ENCODE data around the gene OPCML.

OPCML gene

GRCh38 chr11:133516845-133517244 lies 15.5 kb downstream of the OPCML start:
- H3K4me1 ChIP-seq (ENCODE audit: control insufficient read depth, insufficient read depth, low read length), result peaks cover 8% of the 10 kb centered on the region
- no peaks in the 10 kb centered on the region for H3K36me3 ChIP-seq (ENCODE audit: control insufficient read depth, insufficient read depth, low read length)
- H3K4me3 ChIP-seq (ENCODE audit: low read depth, low read length), result no peak overlapping the region
- no peak overlapping the region for H3K9ac ChIP-seq (ENCODE audit: low read depth, low read length)
- no peaks in the 10 kb centered on the region for H3K27me3 ChIP-seq (ENCODE audit: control insufficient read depth, insufficient read depth, low read length)
- no peaks in the 10 kb centered on the region for H3K9me3 ChIP-seq (ENCODE audit: control insufficient read depth, insufficient read depth, low read length)

DNA sequence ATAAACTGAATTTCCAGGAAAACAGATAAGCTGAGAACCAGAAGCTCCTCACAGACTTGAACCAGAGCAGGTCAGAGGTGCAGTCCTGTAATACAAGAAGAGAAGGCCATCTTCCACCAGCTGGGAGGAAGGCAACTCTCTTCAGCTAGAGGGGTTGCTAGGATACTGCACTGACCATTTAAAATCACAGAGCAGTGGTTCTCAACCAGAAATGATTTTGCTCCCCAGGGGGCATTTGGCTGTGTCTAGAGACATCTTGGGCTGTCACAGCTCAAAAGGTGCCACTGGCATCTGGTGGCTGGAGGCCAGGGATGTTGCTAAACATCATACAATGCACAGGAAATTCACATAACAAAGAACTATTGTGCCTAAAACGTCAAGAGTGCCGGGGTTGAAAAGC lies 17.2 kb downstream of the OPCML start:
- no peak overlapping the region for H3K4me3 ChIP-seq (ENCODE audit: low read depth, low read length)
- H3K9me3 ChIP-seq (ENCODE audit: control insufficient read depth, insufficient read depth, low read length), result no peaks in the 10 kb centered on the region
- H3K36me3 ChIP-seq (ENCODE audit: control insufficient read depth, insufficient read depth, low read length), result no peaks in the 10 kb centered on the region
- H3K4me1 ChIP-seq (ENCODE audit: control insufficient read depth, insufficient read depth, low read length), result peaks cover 21% of the 10 kb centered on the region
- H3K27me3 ChIP-seq (ENCODE audit: control insufficient read depth, insufficient read depth, low read length), result no peaks in the 10 kb centered on the region
- no peak overlapping the region for H3K9ac ChIP-seq (ENCODE audit: low read depth, low read length)

- peaks cover 37% of the 10 kb centered on the region for H3K4me1 ChIP-seq (ENCODE audit: control insufficient read depth, insufficient read depth, low read length)
- H3K4me3 ChIP-seq (ENCODE audit: low read depth, low read length), result peak overlapping the region; percentile 10
- no peaks in the 10 kb centered on the region for H3K36me3 ChIP-seq (ENCODE audit: control insufficient read depth, insufficient read depth, low read length)
- no peaks in the 10 kb centered on the region for H3K9me3 ChIP-seq (ENCODE audit: control insufficient read depth, insufficient read depth, low read length)
- no peak overlapping the region for H3K9ac ChIP-seq (ENCODE audit: low read depth, low read length)
- no peaks in the 10 kb centered on the region for H3K27me3 ChIP-seq (ENCODE audit: control insufficient read depth, insufficient read depth, low read length)
Measured at GRCh38 chr11:133509924-133510697, 22.2 kb downstream of the OPCML start.

GRCh38 chr11:133508468-133508867 lies 23.8 kb downstream of the OPCML start:
- H3K36me3 ChIP-seq (ENCODE audit: control insufficient read depth, insufficient read depth, low read length), result no peaks in the 10 kb centered on the region
- no peaks in the 10 kb centered on the region for H3K27me3 ChIP-seq (ENCODE audit: control insufficient read depth, insufficient read depth, low read length)
- H3K4me1 ChIP-seq (ENCODE audit: control insufficient read depth, insufficient read depth, low read length), result peaks cover 33% of the 10 kb centered on the region
- no peak overlapping the region for H3K9ac ChIP-seq (ENCODE audit: low read depth, low read length)
- H3K4me3 ChIP-seq (ENCODE audit: low read depth, low read length), result no peak overlapping the region
- H3K9me3 ChIP-seq (ENCODE audit: control insufficient read depth, insufficient read depth, low read length), result no peaks in the 10 kb centered on the region

DNA sequence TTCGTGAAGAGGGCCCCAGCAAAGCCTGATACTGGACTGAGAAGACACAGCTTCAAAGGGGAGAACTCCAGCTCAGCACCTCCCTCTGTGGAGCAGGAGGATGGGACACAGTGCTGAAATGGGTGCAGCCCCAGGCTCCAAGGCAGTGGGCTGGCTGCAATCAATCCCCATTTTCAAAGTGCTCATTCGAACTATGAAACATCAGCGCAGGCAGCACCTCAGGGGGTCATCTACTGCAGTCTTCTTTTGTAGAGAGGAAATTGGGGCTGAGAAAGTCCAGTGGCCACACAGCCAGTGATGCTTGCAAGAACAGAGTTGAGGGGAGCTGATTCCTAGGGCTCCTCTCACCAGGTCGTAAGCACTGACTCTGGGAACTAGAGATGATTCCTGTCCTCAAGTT lies 25.1 kb downstream of the OPCML start:
- no peaks in the 10 kb centered on the region for H3K27me3 ChIP-seq (ENCODE audit: control insufficient read depth, insufficient read depth, low read length)
- no peaks in the 10 kb centered on the region for H3K9me3 ChIP-seq (ENCODE audit: control insufficient read depth, insufficient read depth, low read length)
- peaks cover 30% of the 10 kb centered on the region for H3K4me1 ChIP-seq (ENCODE audit: control insufficient read depth, insufficient read depth, low read length)
- H3K9ac ChIP-seq (ENCODE audit: low read depth, low read length), result no peak overlapping the region
- no peaks in the 10 kb centered on the region for H3K36me3 ChIP-seq (ENCODE audit: control insufficient read depth, insufficient read depth, low read length)
- H3K4me3 ChIP-seq (ENCODE audit: low read depth, low read length), result no peak overlapping the region

GRCh38 chr11:133506551-133507094 lies 25.7 kb downstream of the OPCML start:
- H3K27me3 ChIP-seq (ENCODE audit: control insufficient read depth, insufficient read depth, low read length), result no peaks in the 10 kb centered on the region
- H3K4me3 ChIP-seq (ENCODE audit: low read depth, low read length), result no peak overlapping the region
- no peak overlapping the region for H3K9ac ChIP-seq (ENCODE audit: low read depth, low read length)
- H3K4me1 ChIP-seq (ENCODE audit: control insufficient read depth, insufficient read depth, low read length), result peaks cover 30% of the 10 kb centered on the region
- no peaks in the 10 kb centered on the region for H3K36me3 ChIP-seq (ENCODE audit: control insufficient read depth, insufficient read depth, low read length)
- no peaks in the 10 kb centered on the region for H3K9me3 ChIP-seq (ENCODE audit: control insufficient read depth, insufficient read depth, low read length)

GRCh38 chr11:133506023-133506422 lies 26.3 kb downstream of the OPCML start:
- H3K4me1 ChIP-seq (ENCODE audit: control insufficient read depth, insufficient read depth, low read length), result peaks cover 26% of the 10 kb centered on the region

GRCh38 chr11:133504906-133505305 lies 27.4 kb downstream of the OPCML start:
- Histone ChIP-seq H3K9me3 (ENCODE audit: control insufficient read depth, insufficient read depth, low read length) (no peaks in the 10 kb centered on the region), H3K4me3 (ENCODE audit: low read depth, low read length) (no peak overlapping the region), H3K9ac (ENCODE audit: low read depth, low read length) (no peak overlapping the region), H3K27me3 (ENCODE audit: control insufficient read depth, insufficient read depth, low read length) (no peaks in the 10 kb centered on the region), H3K4me1 (ENCODE audit: control insufficient read depth, insufficient read depth, low read length) (peaks cover 15% of the 10 kb centered on the region), H3K36me3 (ENCODE audit: control insufficient read depth, insufficient read depth, low read length) (no peaks in the 10 kb centered on the region)

More at GRCh38 chr11:133506023-133506422, 26.3 kb downstream of the OPCML start:
- Histone ChIP-seq H3K27me3 (ENCODE audit: control insufficient read depth, insufficient read depth, low read length) (no peaks in the 10 kb centered on the region), H3K9ac (ENCODE audit: low read depth, low read length) (no peak overlapping the region), H3K4me3 (ENCODE audit: low read depth, low read length) (no peak overlapping the region), H3K36me3 (ENCODE audit: control insufficient read depth, insufficient read depth, low read length) (no peaks in the 10 kb centered on the region), H3K9me3 (ENCODE audit: control insufficient read depth, insufficient read depth, low read length) (no peaks in the 10 kb centered on the region)

- H3K4me3 ChIP-seq (ENCODE audit: low read depth, low read length), result no peak overlapping the region
- no peaks in the 10 kb centered on the region for H3K36me3 ChIP-seq (ENCODE audit: control insufficient read depth, insufficient read depth, low read length)
- peaks cover 9% of the 10 kb centered on the region for H3K4me1 ChIP-seq (ENCODE audit: control insufficient read depth, insufficient read depth, low read length)
- no peak overlapping the region for H3K9ac ChIP-seq (ENCODE audit: low read depth, low read length)
- no peaks in the 10 kb centered on the region for H3K9me3 ChIP-seq (ENCODE audit: control insufficient read depth, insufficient read depth, low read length)
- no peaks in the 10 kb centered on the region for H3K27me3 ChIP-seq (ENCODE audit: control insufficient read depth, insufficient read depth, low read length)
Measured at GRCh38 chr11:133503776-133504175, 28.5 kb downstream of the OPCML start.

DNA sequence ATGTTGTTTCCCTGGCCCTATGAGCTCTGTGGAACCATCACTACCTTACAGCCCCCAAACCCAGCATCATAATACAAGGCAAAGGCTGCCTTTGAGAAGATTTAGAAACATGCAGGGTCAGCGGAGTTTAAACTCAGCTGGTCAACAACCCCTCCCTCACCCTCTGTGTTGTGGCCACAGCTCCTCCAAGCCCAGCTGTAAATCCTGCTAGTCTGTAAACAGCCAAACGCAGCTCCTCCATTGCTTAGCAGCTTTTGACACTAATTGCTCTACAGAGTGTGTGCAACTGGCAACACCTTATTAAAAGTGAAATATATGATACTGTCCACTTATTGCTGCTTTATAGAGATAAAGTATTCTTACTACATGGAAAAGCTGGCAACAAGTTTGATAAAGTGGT lies 29.1 kb downstream of the OPCML start:
- Histone ChIP-seq H3K9me3 (ENCODE audit: control insufficient read depth, insufficient read depth, low read length) (no peaks in the 10 kb centered on the region), H3K27me3 (ENCODE audit: control insufficient read depth, insufficient read depth, low read length) (no peaks in the 10 kb centered on the region), H3K4me1 (ENCODE audit: control insufficient read depth, insufficient read depth, low read length) (peaks cover 9% of the 10 kb centered on the region), H3K9ac (ENCODE audit: low read depth, low read length) (no peak overlapping the region), H3K4me3 (ENCODE audit: low read depth, low read length) (no peak overlapping the region), H3K36me3 (ENCODE audit: control insufficient read depth, insufficient read depth, low read length) (no peaks in the 10 kb centered on the region)

DNA sequence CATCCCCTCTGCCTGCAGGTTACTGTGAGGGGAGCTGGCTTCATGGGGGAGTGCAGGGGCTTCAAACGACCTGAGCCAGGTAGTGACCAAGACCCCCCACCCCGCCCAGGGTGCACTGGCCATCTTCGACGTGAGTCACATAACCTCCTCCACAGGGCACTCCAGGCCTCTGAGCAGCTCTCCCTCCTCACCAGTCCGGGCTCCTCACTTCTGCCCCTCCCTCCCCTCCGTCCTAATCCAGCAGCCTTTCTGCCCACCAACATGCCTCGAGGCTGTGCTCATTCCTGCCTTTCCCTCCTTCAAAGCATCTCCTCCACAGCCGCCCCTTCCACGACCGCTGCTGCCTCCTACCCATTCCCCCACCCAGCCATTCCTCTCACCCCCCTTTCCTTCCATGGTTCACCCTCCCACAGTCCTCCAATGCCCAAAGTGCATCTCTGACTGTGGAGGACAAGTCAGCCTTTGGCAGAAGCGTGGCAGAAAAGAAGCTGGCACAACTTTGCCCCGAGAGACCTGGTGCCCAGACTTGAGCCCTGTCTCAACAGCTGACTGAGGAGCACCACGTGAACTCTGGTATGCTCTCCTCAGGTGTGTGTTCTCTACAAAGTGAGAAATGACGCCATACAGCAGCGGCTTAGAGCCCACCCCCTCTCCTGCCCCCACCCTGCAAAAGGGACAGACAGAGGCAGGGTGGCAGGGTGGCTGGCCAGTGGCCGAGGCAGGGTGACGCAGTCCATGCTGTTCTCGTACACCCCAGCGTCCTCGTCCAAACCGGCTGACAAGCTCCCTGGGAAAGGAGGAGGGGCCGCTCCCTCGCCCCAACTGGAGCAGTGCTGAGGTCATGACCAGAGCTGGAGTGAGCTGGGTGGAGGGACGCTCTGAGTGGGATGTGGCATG lies 30.4 kb downstream of the OPCML start:
- no peak overlapping the region for H3K4me3 ChIP-seq (ENCODE audit: low read depth, low read length)
- H3K9ac ChIP-seq (ENCODE audit: low read depth, low read length), result no peak overlapping the region
- H3K4me1 ChIP-seq (ENCODE audit: control insufficient read depth, insufficient read depth, low read length), result peaks cover 9% of the 10 kb centered on the region
- no peaks in the 10 kb centered on the region for H3K9me3 ChIP-seq (ENCODE audit: control insufficient read depth, insufficient read depth, low read length)
- no peaks in the 10 kb centered on the region for H3K36me3 ChIP-seq (ENCODE audit: control insufficient read depth, insufficient read depth, low read length)
- H3K27me3 ChIP-seq (ENCODE audit: control insufficient read depth, insufficient read depth, low read length), result no peaks in the 10 kb centered on the region
